NB4 (cell line): ENCODE measurements around the gene MAML2.

Experiments used
- CTCF ChIP-seq: IDR thresholded peaks from one replicate; pipeline ENCODE4 v1.5.1; 2012; ENCODE audit warnings: low read depth, low read length
- MAX ChIP-seq: IDR thresholded peaks from 2 replicates; pipeline ENCODE4 v1.6.1; 2011; ENCODE audit warnings: low read depth, low read length
- MYC ChIP-seq: IDR thresholded peaks from 2 replicates; pipeline ENCODE4 v1.6.1; 2011; ENCODE audit warnings: low read depth, low read length

- TF ChIP-seq CTCF (no peak), MAX (no peak), MYC (no peak)
Observed at GRCh38 chr11:96144553-96144952, 198.4 kb downstream of the MAML2 start.
